GM18858 (cell line): ENCODE data around the gene PRPF39.
"Not testable (repeated sequence)": the region's sequence is repeated elsewhere in the genome, so short reads cannot be mapped to it uniquely, and the experiment has no call there.

Source experiments
- ATAC-seq: cut with Tn5 transposase; IDR thresholded peaks from one replicate; pipeline ENCODE4 v1.9.1; 2021; ENCODE audit not compliant: unreplicated experiment

Gene PRPF39

DNA sequence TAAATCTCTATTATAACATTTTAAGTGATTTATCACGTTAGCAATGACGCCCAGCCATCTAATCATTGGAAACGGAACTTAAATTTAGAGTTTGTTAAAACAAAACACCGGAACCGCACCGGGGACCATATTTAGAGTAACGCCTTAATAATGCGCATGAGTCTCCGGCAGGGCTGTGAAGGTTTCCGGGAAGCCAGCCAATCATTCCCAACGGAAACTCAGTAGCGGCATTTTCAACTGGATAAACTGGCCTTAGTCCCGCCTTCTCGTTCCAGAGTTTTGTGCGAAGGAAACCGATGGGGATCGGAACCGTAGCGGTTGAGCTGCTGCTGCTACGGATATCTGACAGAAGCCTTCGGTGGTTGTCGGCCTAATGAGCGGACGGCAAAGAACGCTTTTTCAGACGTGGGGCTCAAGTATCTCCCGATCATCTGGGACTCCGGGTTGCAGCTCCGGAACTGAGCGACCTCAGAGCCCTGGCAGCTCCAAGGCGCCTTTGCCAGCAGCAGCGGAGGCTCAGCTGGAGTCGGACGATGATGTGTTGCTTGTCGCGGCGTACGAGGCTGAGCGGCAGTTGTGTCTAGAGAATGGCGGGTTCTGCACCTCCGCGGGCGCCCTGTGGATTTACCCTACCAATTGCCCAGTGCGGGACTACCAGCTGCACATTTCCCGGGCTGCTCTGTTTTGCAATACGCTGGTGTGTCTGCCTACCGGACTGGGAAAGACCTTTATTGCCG, 51.9 kb downstream of the PRPF39 start, which contains the start of gene FANCM:
Gene FANCM, plus strand, starts transcription at position 272 of the 737 bp plus-strand sequence. Its CDS starts 102 bp downstream, at position 374.
- peak; percentile 28 for ATAC-seq

GRCh38 chr14:45136399-45136798, 52.5 kb downstream of the PRPF39 start:
- no peak for ATAC-seq

DNA sequence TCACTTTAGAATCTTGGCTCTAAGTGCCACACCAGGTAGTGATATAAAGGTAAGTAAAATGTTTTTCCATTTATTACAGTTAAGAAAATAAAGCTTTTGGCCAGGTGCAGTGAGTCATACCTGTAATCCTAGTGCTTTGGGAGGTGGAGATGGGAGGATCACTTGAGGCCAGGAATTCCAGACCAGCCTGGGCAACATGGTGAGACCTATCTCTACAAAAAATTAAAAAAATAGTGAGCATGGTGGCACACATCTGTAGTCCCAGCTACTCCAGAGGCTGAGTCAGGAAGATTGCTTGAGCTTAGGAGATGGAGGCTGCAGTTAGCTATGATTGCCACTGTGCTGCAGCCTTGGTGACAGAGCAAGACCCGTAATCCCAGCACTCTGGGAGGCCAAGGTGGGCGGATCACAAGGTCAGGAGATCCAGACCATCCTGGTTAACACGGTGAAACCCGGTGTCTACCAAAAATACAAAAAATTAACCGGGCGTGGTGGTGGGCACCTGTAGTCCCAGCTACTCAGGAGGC, 56.8 kb downstream of the PRPF39 start:
- no peak for ATAC-seq

DNA sequence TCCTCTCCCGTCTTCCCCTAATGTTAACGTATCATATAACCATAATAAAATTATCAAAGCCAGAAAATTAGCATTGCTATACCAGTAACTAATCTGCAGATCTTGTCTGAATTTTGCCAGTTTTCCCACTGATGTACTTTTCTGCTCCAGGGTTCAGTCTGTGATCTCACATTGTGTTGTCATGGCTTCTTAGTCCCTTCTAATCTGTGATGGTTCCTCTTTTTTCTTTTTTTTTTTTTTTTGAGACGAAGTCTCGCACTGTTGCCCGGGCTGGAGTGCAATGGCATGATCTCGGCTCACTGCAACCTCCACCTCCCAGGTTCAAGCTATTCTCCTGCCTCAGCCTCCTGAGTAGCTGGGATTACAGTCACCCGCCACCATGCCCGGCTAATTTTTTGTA, 58.2 kb downstream of the PRPF39 start:
- ATAC-seq, result not testable (repeated sequence)

DNA sequence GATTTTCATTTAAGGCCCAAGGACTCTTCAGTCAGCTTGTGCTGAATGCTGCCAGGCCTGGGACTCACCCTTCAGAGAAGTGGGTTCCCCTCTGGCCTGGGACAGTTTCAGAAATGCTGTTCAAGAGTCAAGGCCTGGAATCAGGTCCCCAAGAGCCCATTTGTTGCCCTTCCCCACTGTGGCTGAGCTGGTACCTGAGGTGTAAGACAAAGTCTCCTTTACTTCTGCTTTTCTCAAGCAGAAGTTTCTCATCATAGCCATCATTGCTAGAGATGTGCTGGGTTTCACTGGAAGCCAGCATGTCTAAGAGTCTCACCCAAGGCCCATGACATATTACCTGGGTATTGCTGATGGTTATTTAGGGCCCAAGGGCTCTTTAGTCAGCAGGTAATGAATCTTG, 60.7 kb downstream of the PRPF39 start:
- ATAC-seq, result peak; percentile 58

DNA sequence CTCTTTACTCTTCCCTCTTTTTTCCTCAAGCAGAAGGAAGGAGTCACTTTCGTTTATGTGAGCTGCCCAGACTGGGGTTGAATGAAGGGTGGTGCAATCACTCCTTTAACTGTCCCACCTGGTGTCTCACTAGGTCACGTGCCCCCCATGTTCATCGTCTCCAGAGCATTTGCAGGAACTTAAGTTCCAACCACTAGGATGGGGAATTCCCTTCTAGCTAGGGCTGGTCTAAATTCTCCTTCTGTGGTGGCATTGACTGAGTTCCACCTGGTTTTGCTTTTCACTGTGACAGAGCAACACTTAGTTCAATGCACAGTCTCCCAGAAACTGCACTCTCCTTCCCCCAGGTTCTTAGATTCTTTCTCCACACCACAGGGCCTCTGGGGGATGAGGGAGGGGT, 61.3 kb downstream of the PRPF39 start:
- ATAC-seq, result peak; percentile 66

DNA sequence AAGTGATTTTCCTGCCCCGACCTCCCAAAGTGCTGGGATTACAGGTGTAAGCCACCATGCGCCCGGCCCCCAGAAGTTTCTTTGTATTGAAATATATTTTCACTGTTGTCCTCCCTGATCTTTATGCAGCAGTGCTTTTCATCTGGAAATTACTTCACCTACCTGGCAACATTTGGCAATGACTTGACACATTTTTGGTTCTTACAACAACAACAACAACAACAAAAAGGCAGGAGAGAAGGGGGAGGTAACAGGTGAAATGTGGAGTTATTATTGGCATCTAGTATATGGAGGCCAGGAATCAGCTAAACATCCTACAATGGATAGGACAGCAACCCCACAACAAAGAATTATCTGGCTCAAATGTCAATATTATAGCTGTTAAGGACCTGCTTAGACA, 65.7 kb downstream of the PRPF39 start:
- no peak for ATAC-seq

GRCh38 chr14:45150386-45150890, 66.5 kb downstream of the PRPF39 start:
- no peak for ATAC-seq

DNA sequence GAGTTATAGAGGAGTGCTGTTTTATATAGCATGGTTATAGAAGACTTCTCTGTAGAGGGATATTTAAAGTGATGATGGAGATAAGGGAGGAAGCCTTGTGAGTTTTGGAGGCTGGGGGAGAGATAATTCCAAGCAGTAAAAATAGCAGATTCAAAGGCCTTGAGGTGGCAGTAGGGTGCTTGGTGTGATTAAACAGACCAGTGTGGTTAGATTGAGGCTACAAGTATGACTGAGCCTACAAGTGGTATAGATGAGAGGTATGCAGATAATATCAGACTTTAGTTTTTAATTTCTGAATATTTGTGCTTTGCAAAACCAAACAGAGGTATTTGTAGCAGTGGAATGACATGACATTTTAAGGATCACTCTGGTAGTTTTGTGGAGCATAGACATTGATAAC, 72.2 kb downstream of the PRPF39 start:
- ATAC-seq, result peak; percentile 65
